ENCODE data around the gene CHCHD4. TPM values are rescaled to one million over a fixed set of nuclear protein-coding genes. Genes with fewer than 3 reads are reported as not detected.
"Not testable (repeated sequence)": the region's sequence is repeated elsewhere in the genome, so short reads cannot be mapped to it uniquely, and the experiment has no call there.

Gene CHCHD4
- total RNA-seq, 1 donor from 2014 or later = 7.1 TPM

DNA sequence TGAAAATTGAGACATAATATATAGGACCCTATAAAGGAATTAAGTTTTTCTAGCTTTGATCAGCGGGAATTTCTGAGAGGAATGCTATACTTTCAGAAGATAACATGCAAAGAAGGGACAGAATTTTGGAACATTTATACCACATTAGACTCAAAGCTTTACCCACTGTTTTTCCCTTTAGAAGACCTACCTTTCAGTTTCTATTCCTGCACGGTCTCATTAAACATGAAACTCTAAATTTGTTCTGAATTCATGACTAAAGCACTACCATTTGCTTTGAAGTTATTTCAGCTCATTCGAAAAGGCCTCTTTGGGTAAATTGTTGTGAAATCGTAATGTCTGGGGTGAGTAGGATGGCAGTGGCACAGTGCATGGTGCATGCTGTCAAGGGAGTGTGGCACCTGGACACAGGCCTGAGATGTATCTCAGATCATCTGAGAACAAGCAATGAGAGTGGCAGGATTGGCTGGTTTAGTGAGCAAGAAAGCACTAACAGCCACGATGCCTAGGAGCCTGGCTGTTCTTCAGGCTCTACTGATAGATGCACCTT is 42.5 kb downstream of the CHCHD4 start:
- DNase-seq (ENCODE audit: low spot score) (no peak), ATAC-seq (no peak)

DNA sequence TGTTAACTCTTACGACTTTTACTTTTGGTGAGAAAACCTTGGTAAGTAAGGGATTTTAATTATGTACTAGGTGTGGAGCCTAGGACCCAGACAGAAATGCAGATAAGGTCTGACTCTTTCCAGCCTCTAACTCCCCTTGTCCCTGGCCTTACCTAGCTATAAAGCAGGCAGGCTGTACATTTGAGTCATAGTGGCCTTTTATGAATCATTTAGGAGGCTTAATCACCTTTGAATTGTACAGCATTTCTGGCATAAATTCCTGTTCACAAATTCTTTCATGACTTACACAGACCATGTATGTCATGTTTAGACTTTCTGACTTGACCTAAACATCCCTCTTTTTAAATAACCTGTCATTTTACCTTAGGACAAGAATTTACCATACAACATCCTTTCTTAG is 47.4 kb downstream of the CHCHD4 start:
- DNase-seq (ENCODE audit: low spot score) (no peak), ATAC-seq (no peak)

DNA sequence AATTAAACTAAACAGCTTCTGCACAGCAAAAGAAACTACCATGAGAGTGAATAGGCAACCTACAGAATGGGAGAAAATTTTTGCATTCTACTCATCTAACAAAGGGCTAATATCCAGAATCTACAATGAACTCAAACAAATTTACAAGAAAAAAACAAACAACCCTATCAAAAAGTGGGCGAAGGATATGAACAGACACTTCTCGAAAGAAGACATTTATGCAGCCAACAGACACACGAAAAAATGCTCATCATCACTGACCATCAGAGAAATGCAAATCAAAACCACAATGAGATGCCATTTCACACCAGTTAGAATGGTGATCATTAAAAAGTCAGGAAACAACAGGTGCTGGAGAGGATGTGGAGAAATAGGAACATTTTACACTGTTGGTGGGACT is 49.4 kb downstream of the CHCHD4 start:
- not testable (repeated sequence) for DNase-seq (ENCODE audit: low spot score); ATAC-seq

DNA sequence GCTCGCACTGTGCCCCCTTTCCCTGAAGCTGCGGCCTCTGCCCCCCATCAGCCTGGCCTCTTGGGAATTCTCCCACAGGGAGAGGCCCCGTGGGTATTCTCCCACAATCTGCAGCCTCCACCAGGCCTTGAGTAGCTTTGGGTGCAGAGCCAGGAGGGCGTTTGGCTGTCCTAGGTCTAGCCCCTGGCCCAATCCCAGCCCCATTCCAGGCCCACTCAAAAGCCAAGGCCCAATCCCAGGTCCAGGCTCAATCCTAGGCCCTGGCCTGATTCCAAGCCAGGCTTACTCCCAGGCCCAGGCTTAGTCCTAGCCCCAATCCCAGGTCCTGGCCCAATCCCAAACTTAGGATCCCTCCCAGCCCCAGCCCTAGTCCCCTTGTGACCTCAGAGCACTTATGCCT is 59.8 kb downstream of the CHCHD4 start:
- ATAC-seq (no peak), DNase-seq (ENCODE audit: low spot score) (no peak)

DNA sequence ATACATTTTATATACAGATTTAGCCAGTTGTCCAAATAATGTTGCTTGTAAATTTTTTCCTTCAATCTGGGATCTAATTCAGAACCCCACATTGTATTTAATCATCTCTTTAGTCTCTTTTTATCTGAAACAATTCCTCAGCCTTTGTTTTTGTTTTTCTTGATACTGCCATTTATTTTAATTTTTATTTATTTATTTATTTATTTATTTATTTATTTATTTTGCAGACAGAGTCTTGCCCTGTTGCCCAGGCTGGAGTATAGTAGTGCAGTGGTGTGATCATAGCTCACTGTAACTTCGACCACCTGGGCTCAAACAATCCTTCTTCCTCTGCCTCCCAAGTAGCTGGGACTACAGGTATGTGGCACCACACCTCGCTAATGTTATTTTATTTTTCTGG is 61.5 kb downstream of the CHCHD4 start:
- DNase-seq (ENCODE audit: low spot score) (no peak), ATAC-seq (no peak)

Other genes with a start within 250 kb of the CHCHD4 start
- not detected for gene WNT7A, start 244.8 kb downstream of the CHCHD4 start, total RNA-seq
- gene TMEM43, start 182 bp upstream of the CHCHD4 start, total RNA-seq = 9.3 TPM
- 18.8 TPM for gene XPC, start 53.7 kb upstream of the CHCHD4 start, total RNA-seq
- 5.0 TPM for gene LSM3, start 53.9 kb upstream of the CHCHD4 start, total RNA-seq

All from left lobe of liver (tissue), 2 donors.